Neuron (in vitro differentiated cells): ENCODE data around the gene FAS.

Source experiments
- H2AFZ ChIP-seq: one replicate; pipeline ENCODE4 v1.6.1; 2013; ENCODE audit warnings: low read depth, mild to moderate bottlenecking, inconsistent platforms, low read length, moderate library complexity
- H3K27me3 ChIP-seq: one replicate; pipeline ENCODE4 v1.6.1; 2013; ENCODE audit warnings: low read length; ENCODE audit not compliant: insufficient read depth
- H3K36me3 ChIP-seq: one replicate; pipeline ENCODE4 v1.6.1; 2013; ENCODE audit warnings: low read length; ENCODE audit not compliant: insufficient read depth
- H3K4me1 ChIP-seq: one replicate; pipeline ENCODE4 v1.6.1; 2013; ENCODE audit warnings: low read length; ENCODE audit not compliant: insufficient read depth
- H3K4me3 ChIP-seq: 2 replicates; pipeline ENCODE4 v1.5.1; 2013; ENCODE audit warnings: mild to moderate bottlenecking, low read length, moderate library complexity
- H3K9me3 ChIP-seq: one replicate; pipeline ENCODE4 v1.6.1; 2013; ENCODE audit warnings: low read length

FAS gene

GRCh38 chr10:88989824-88990383 is 694 bp upstream of the FAS start:
- Histone ChIP-seq H3K4me3 (peak overlapping the region; percentile 71), H3K4me1 (peaks cover 17% of the 10 kb centered on the region), H2AFZ (peak overlapping the region; percentile 71), H3K27me3 (no peaks in the 10 kb centered on the region), H3K36me3 (no peaks in the 10 kb centered on the region), H3K9me3 (no peaks in the 10 kb centered on the region)

DNA sequence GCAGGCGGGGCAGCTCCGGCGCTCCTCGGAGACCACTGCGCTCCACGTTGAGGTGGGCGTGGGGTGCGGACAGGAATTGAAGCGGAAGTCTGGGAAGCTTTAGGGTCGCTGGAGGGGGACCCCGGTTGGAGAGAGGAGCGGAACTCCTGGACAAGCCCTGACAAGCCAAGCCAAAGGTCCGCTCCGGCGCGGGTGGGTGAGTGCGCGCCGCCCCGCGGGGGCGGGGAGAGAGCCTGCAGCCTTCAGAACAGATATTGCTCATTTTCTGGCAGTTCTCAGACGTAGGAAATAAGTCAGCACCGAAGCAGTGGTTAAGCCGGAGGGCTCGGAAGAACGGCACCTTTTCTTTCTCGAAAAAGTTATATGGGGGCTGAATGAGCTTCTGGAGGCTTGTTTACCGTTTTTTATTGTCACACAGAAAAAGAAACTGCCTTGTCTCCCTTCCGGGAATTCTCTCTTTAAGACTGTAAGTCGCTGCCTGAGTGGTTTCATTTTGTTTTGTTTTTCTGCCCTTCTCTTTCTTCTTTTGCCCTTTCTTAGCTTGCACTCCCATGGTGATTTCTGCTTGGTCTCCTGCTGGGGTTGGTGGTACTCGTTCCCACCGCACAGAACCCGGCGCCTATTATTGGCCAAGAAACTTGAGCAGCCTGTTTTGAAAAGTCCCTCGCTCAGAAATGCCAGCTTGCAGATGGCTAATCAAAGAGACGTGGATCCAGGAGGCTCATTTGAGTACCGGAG is 732 bp downstream of the FAS start:
- no peaks in the 10 kb centered on the region for H3K9me3 ChIP-seq
- H3K4me3 ChIP-seq: peak overlapping the region; percentile 71
- H2AFZ ChIP-seq: peak overlapping the region; percentile 71
- no peaks in the 10 kb centered on the region for H3K36me3 ChIP-seq
- H3K4me1 ChIP-seq: peaks cover 17% of the 10 kb centered on the region
- H3K27me3 ChIP-seq: no peaks in the 10 kb centered on the region

GRCh38 chr10:88991899-88992320 is 1.3 kb downstream of the FAS start:
- peaks cover 17% of the 10 kb centered on the region for H3K4me1 ChIP-seq
- no peaks in the 10 kb centered on the region for H3K27me3 ChIP-seq
- H3K4me3 ChIP-seq: peak overlapping the region; percentile 71
- peak overlapping the region; percentile 71 for H2AFZ ChIP-seq
- no peaks in the 10 kb centered on the region for H3K9me3 ChIP-seq
- H3K36me3 ChIP-seq: no peaks in the 10 kb centered on the region

DNA sequence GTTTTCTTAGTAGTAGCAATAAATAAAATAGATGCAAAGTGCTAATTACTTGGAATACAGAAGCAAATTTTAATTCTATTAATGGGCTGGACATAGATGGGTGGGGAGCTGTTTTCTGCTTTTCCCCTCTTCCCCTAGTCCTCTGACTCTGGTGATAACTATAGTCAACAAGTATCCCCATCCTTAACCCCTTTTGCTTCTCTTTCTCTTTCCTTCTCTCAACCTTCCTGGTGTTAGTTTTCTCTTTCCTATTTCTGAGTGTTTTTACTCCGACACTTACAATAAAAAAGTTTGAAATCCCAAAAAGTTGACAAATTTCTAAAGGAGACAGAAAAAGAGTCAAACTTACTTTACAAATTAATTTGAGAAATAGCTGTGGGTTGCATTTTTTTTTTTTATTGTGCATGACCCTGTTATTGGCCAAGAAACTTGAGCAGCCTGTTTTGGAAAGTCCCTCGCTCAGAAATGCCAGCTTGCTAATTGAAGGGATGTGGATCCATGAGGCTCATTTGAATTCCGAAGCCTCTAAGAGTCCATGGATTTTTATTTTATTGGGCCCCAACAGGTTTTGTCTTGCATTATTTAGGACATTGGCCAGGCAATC is 2.4 kb downstream of the FAS start:
- no peak overlapping the region for H2AFZ ChIP-seq
- H3K27me3 ChIP-seq: no peaks in the 10 kb centered on the region
- H3K36me3 ChIP-seq: no peaks in the 10 kb centered on the region
- H3K9me3 ChIP-seq: no peaks in the 10 kb centered on the region
- H3K4me1 ChIP-seq: peaks cover 17% of the 10 kb centered on the region
- H3K4me3 ChIP-seq: no peak overlapping the region

GRCh38 chr10:88994019-88994418 is 3.4 kb downstream of the FAS start:
- H3K4me1 ChIP-seq: peaks cover 17% of the 10 kb centered on the region
- H3K36me3 ChIP-seq: no peaks in the 10 kb centered on the region
- H3K9me3 ChIP-seq: no peaks in the 10 kb centered on the region
- H3K27me3 ChIP-seq: no peaks in the 10 kb centered on the region
- H3K4me3 ChIP-seq: no peak overlapping the region
- no peak overlapping the region for H2AFZ ChIP-seq

- H3K4me3 ChIP-seq: no peak overlapping the region
- peaks cover 27% of the 10 kb centered on the region for H3K4me1 ChIP-seq
- no peak overlapping the region for H2AFZ ChIP-seq
- H3K9me3 ChIP-seq: no peaks in the 10 kb centered on the region
- no peaks in the 10 kb centered on the region for H3K36me3 ChIP-seq
- H3K27me3 ChIP-seq: no peaks in the 10 kb centered on the region
These were observed 4.7 kb downstream of the FAS start for GRCh38 chr10:88995156-88995876.

GRCh38 chr10:88996927-88997326 is 6.3 kb downstream of the FAS start:
- Histone ChIP-seq H3K4me3 (no peak overlapping the region), H3K27me3 (no peaks in the 10 kb centered on the region), H3K4me1 (peaks cover 40% of the 10 kb centered on the region)

DNA sequence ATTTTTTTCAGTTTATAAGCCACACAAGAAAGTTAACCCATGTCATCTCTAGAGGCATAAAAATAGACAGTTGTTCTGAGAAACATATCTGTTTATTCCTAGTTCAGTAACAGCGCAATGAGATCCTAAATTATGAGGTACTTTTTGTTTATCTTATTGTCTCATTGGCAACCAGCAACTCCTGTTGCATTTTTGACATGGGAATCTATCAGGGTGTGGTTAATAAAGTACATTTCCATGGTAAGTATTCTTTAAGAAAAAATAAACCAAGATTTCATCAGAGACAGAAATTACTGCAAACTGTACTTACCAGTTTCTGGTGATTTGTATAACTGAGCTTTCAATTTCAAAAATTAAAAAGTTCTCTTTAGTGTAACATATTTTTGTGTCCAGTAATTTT is 9.0 kb downstream of the FAS start:
- no peak overlapping the region for H3K4me3 ChIP-seq
- no peaks in the 10 kb centered on the region for H3K27me3 ChIP-seq
- no peaks in the 10 kb centered on the region for H3K36me3 ChIP-seq
- H3K9me3 ChIP-seq: no peaks in the 10 kb centered on the region
- H3K4me1 ChIP-seq: peaks cover 45% of the 10 kb centered on the region
- no peak overlapping the region for H2AFZ ChIP-seq

More at GRCh38 chr10:88996927-88997326, 6.3 kb downstream of the FAS start:
- no peak overlapping the region for H2AFZ ChIP-seq
- H3K36me3 ChIP-seq: no peaks in the 10 kb centered on the region
- no peaks in the 10 kb centered on the region for H3K9me3 ChIP-seq

- Histone ChIP-seq H3K36me3 (no peaks in the 10 kb centered on the region), H3K4me3 (no peak overlapping the region), H3K27me3 (no peaks in the 10 kb centered on the region), H3K4me1 (peaks cover 45% of the 10 kb centered on the region), H3K9me3 (no peaks in the 10 kb centered on the region), H2AFZ (no peak overlapping the region)
These were observed 10.6 kb downstream of the FAS start for GRCh38 chr10:89001024-89001728.

DNA sequence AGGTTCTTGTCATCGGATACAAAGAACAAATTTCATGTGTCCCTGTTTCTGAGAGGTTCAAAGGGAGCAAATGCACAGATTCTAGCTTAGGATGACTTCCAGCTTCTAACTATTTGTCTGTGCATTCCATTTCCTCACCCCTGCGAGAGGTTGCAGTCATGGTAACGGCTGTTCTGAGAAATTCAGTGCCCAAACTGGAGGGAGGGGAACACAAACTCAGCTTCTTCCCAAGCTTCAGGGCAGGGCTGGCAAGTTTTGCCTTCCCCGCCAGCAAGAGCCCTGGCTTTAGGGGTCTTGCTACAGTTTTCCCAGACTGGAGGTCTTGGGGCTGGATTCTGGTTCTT is 11.1 kb downstream of the FAS start:
- Histone ChIP-seq H3K9me3 (no peaks in the 10 kb centered on the region), H3K36me3 (no peaks in the 10 kb centered on the region), H2AFZ (no peak overlapping the region), H3K27me3 (no peaks in the 10 kb centered on the region), H3K4me1 (peaks cover 45% of the 10 kb centered on the region), H3K4me3 (no peak overlapping the region)

DNA sequence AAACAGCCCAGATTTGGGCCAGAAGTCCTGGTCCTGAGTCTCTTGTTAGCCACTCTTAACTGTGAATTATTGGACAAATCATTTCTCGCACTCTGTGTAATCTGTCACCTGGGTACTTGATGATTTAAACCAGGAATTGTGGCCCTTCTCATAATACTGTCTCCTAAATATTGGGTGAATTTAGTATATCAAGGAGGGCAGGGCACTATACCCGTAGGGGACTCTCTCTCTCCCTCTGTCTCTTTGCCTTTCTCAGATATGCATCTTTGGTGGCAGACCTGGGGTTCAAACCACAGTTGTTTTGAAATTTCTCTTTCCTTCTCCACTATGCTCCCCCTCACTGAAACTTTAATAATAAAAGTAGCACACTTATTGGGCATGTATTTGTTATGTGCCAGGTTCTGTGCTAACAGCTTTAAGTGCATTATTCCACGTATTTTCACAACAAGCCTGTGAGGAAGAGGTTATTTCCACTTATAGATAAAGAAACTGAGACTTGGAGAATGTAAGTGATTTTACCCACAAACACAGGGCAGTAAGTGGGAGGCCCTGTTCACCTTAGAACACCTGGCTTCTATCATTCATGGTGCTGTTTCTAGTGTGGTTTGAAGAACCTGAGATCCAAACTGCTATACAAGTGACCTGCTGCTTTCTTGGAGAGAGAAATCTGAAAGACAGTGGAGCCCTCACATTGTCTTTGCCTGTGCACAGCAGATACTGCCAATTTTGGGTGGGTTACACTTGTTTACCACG is 11.8 kb downstream of the FAS start:
- Histone ChIP-seq H3K9me3 (no peaks in the 10 kb centered on the region), H3K36me3 (no peaks in the 10 kb centered on the region), H3K4me3 (no peak overlapping the region), H3K4me1 (peaks cover 45% of the 10 kb centered on the region), H2AFZ (no peak overlapping the region), H3K27me3 (no peaks in the 10 kb centered on the region)

GRCh38 chr10:89003344-89003743 is 12.7 kb downstream of the FAS start:
- H3K36me3 ChIP-seq: no peaks in the 10 kb centered on the region
- no peaks in the 10 kb centered on the region for H3K9me3 ChIP-seq
- H3K4me1 ChIP-seq: peaks cover 45% of the 10 kb centered on the region
- no peak overlapping the region for H3K4me3 ChIP-seq
- peak overlapping the region; percentile 60 for H2AFZ ChIP-seq
- no peaks in the 10 kb centered on the region for H3K27me3 ChIP-seq
